C4-2B (cell line): ENCODE measurements around the gene CENPB.

Source experiments
- H3K27ac ChIP-seq: fragments of 450-650 bp; 2 replicates; pipeline ENCODE4 v1.5.1; 2017
- CTCF ChIP-seq: fragments of 450-650 bp; conservative IDR thresholded peaks from 2 replicates; pipeline ENCODE4 v1.5.1; 2017; ENCODE audit warnings: mild to moderate bottlenecking
- ZFX ChIP-seq: fragments of 450-650 bp; IDR thresholded peaks from 2 replicates; pipeline ENCODE4 v1.6.1; 2017

The CENPB gene

GRCh38 chr20:3755269-3755668, 31.3 kb downstream of the CENPB start:
- TF ChIP-seq CTCF (no peak), ZFX (no peak)
- no peak overlapping the region for H3K27ac ChIP-seq

GRCh38 chr20:3754276-3754630, 32.3 kb downstream of the CENPB start:
- no peak for TF ChIP-seq CTCF
- TF ChIP-seq ZFX: no peak

GRCh38 chr20:3753501-3754275, 32.9 kb downstream of the CENPB start:
- TF ChIP-seq CTCF (no peak), ZFX (no peak)
- H3K27ac ChIP-seq: no peak overlapping the region

More at GRCh38 chr20:3754276-3754630, 32.3 kb downstream of the CENPB start:
- H3K27ac ChIP-seq: no peak overlapping the region

GRCh38 chr20:3753098-3753497, 33.4 kb downstream of the CENPB start:
- TF ChIP-seq ZFX (no peak), CTCF (peak; percentile 77)
- H3K27ac ChIP-seq: no peak overlapping the region

GRCh38 chr20:3752386-3752759, 34.2 kb downstream of the CENPB start:
- TF ChIP-seq ZFX: no peak
- H3K27ac ChIP-seq: no peak overlapping the region

- no peak overlapping the region for H3K27ac ChIP-seq
- no peak for TF ChIP-seq ZFX
- no peak for TF ChIP-seq CTCF
Measured at GRCh38 chr20:3751675-3752385, 34.7 kb downstream of the CENPB start.

- no peak overlapping the region for H3K27ac ChIP-seq
- TF ChIP-seq CTCF (no peak), ZFX (no peak)
Measured at GRCh38 chr20:3751305-3751674, 35.2 kb downstream of the CENPB start.
